D721Med (cell line): ENCODE data around the gene IRS1.

Experiments used
- DNase-seq: peaks from one replicate; pipeline ENCODE4 v3.0.0; 2011; ENCODE audit warnings: low spot score; ENCODE audit not compliant: insufficient read length
- FAIRE-seq: peaks from 2 replicates; lab custom pipeline; 2011; peaks lifted over from hg19 to GRCh38; lab: Jason Lieb, UNC
- CTCF ChIP-seq: IDR thresholded peaks from 2 replicates; pipeline ENCODE4 v1.5.1; 2012; ENCODE audit warnings: mild to moderate bottlenecking, control low read depth; ENCODE audit not compliant: insufficient read depth; ENCODE audit errors: missing control alignments

The IRS1 gene

DNA sequence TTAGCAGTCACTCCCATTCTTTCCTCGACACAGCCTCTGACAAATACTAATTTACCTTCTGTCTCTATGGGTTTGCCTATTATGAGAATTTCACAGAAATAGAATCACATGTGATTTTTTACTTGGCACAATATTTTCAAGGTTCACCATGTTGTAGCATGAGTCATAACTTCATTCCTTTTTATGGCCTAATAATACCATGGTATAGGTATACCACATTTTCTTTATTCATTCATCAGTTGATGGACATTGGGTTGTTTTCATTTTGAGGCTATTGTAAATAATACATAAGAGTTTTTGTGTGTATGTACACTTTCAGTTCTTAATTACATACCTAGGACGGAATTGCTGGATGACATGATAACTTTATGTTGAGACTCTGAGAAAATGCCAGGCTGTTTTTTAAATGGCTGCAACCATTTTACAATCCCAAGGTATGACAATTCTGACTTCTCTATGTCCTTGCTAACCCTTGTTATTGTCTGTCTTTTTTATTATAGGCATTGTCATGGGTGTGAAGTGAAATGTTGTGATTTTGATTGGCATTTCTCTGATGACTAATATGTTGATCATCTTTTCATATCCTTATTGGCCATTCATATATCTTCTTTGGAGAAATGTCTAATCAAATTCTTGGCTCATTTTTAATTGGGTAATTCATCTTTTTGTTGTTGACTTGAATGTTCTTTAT, 87.9 kb downstream of the IRS1 start:
- no peak for TF ChIP-seq CTCF
- DNase-seq (no peak), FAIRE-seq (no peak)

- DNase-seq (no peak), FAIRE-seq (no peak)
- no peak for TF ChIP-seq CTCF
Observed at GRCh38 chr2:226707499-226707898, 92.1 kb downstream of the IRS1 start.

- FAIRE-seq: no peak
Observed at GRCh38 chr2:226705965-226706364, 93.7 kb downstream of the IRS1 start.

GRCh38 chr2:226705133-226705886, 94.3 kb downstream of the IRS1 start:
- TF ChIP-seq CTCF: no peak
- FAIRE-seq: no peak
- DNase-seq: no peak

More at GRCh38 chr2:226705965-226706364, 93.7 kb downstream of the IRS1 start:
- no peak for TF ChIP-seq CTCF
- DNase-seq: no peak

GRCh38 chr2:226703514-226703913, 96.1 kb downstream of the IRS1 start:
- TF ChIP-seq CTCF: no peak
- peak; percentile 98 for FAIRE-seq
- DNase-seq: no peak

- DNase-seq (no peak), FAIRE-seq (no peak)
- TF ChIP-seq CTCF: no peak
Observed at GRCh38 chr2:226702376-226702775, 97.2 kb downstream of the IRS1 start.

DNA sequence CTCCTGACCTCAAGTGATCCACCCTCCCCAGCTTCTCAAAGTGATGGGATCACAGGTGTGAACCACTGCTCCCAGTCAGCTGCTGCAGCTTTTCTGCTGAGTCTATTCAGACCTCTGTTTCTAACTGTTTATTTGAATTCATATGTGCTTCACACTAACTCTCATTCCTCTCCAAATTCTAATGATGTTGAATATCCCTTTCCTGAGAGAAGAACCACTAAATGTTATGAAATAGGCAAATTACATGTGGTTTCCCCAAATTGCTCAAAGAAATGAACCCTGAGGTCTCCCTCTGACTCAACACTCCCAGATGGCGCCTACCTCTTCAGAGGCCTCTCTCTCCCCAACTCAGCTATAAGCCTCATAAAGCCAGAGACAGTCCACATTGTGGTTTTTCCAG, 98.6 kb downstream of the IRS1 start:
- DNase-seq (peak; percentile 25), FAIRE-seq (peak; percentile 86)
- no peak for TF ChIP-seq CTCF
